ENCODE results near the gene HIBADH.

The HIBADH gene

DNA sequence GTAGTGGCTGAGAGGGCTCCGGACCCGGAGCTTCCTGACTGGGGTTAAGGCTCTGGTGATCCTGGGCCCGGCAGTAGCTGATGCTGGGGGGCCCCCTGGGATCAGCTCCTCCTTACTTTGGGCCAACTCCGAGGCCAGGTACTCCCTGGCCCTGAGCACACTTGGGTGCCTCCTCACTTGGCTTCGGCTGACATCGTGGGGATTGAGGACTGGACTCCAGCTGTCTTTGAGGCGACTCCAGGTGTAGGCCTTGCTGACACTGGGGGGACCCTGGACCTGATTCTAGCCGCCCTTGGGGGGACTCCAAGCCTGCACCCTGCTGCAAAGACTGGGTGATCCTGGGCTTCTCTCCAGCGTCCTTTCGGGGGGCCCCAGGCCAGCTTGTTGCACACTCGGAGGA lies 170.5 kb downstream of the HIBADH start:
- DNase-seq = no peak

DNA sequence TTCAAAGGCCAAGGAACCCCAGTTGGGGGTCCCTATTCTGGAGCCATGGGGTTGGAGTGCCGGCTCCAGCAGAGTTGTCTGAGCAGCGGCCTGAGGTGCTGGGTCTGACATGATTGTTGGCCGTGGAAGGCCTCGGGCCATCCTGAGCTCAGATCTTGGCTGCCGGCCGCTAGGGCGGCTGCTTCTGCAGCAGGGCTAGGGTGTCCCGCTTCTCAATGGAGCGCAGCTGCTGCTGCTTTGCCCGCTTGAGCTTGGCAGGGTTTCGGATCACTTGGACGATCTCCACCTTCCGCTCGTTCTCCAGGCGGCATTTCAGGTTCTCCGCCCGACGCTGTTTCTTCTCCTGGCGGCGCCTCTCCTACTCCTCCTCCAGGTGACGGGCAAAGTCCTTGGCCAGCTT lies 171.1 kb downstream of the HIBADH start:
- DNase-seq = no peak

- DNase-seq = no peak
Measured at GRCh38 chr7:27487509-27487908, 175.2 kb downstream of the HIBADH start.

DNA sequence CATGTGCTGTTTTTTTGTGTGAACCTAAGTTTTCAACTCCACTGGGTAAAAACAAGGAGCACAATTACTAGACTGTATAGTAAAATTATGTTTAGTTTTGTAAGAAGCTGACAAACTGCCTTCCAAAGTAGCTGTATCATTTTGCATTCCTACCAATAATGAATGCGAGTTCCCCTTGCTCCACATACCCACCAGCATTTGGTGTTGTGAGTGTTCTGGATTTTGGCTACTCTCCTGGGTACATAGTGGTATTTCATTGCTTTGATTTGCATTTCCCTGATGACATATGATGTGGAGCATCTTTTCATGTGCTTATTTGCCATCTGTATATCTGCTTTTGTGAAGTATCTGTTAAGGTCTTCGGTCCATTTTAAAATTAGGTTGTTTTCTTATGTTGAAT lies 178.2 kb downstream of the HIBADH start:
- DNase-seq = no peak

- no peak for DNase-seq
Measured at GRCh38 chr7:27482219-27482618, 180.5 kb downstream of the HIBADH start.

- DNase-seq = no peak
Measured at GRCh38 chr7:27478556-27478955, 184.1 kb downstream of the HIBADH start.

GRCh38 chr7:27478084-27478483 lies 184.6 kb downstream of the HIBADH start:
- DNase-seq = no peak

GRCh38 chr7:27476493-27476892 lies 186.2 kb downstream of the HIBADH start:
- DNase-seq = no peak

Data from right kidney (tissue), 1 donor.